NCI-H1092 treated with DMSO at 0.1 percent for 48 hours (cell line): ENCODE results near the gene JAKMIP1.
A peak's percentile ranks its signal among the peaks of the same experiment; 100 is the strongest.

Experiments
- DNase-seq: peaks from one replicate; lab custom pipeline; 2025; lab: John Stamatoyannopoulos, UW

Gene JAKMIP1

DNA sequence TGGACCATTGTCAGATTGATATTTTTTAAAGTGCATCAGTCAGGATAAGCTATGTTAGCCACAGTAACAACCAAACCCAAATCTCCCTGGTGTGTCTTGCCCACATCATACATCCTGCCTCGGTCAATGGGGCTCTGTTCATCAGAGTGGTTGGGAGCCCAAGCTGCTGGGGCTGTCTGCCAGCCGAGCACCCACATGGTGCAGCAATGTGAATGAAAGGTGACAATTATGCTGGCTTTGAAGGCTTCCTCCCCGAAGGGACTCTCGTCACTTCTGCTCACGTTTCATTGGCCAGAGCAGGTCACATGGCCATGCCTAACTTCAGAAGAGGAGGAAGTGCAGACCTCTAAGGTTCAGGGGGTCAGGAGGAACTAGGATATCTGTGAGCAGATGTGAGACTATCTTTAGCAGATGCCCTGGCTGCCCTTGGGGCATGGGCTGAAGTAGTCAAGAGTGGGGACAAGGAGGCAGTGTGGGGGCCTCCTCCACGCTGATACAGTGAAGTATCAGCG, 1.3 kb upstream of the JAKMIP1 start:
- no peak for DNase-seq

DNA sequence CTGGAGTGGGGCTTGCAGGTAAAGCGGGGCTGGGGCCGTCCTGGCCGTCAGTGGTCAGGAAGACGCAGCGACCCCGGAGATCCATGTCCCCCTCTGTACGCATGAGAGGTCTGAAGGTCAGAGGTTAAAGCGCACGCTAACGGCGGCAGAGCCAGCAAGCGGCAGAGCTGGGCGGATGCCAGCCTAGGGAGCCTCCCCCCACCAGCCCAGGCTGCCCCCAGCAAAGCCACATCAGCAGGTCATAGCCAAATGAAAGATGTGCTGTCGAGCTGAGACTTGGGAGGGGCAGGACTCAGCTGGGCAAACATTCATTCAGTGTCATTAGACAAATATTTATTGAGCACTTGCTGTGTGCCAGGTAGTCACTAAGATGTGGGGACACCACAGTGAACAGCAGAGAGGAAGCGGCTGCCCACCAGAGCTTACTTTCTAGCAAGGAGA, 593 bp upstream of the JAKMIP1 start:
- peak; percentile 54 for DNase-seq

DNA sequence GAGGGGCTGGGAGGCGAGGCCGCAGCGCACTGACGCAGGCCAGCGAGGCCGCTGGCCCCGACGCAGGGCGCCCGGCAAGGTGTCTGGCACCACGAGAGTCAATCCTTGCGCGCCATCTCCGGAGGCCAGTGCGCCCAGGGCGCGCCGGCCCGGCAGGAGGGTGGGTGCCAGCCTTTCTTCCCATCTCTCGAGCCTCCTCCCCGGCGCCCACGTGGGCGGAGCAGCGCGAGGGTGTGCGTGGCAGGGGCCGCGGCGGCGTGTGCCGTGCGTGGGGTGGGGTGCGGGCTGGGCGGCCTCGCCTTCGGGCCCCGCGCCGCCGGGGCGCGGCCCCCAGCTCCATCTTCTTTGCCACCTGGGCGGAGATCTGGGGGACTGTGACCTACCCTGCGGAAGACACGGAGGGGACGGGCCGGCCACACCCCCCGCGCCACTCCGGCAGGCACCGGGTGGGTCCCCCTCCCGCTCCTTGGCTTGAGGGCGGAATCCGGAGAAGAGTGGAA, 877 bp downstream of the JAKMIP1 start:
- no peak for DNase-seq

DNA sequence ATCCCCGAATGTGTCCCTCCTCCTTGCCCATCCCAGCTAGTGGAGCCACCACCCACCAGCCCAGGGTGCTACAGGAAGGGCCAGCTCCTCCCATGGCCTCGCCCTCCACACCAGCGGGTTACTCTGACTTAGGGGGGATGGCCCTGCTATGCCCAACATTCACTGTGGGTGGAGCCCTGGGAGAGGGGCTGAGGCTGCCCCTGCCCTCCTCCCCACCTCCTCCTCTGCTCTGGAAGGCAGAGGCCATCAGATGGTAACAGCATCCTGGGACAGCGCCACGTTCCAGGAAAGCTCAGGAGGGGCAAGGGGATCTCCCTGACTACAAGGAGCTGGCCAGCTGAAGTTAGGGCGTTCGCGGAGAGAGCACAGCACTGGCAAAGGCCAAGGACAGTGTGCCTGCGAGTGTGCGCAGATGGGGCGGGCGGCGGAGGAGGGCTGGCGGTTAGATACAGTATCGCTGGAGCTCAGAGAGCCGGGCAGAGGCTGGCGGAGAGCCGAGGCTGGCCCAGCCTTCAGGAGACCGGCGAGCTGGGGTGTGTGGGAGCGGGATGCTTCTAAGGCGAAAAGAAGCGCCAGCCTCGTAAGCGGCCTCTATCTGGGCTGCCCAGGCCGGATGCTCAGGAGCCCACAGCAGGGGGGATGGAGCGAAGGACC, 1.5 kb downstream of the JAKMIP1 start:
- peak; percentile 13 for DNase-seq

DNA sequence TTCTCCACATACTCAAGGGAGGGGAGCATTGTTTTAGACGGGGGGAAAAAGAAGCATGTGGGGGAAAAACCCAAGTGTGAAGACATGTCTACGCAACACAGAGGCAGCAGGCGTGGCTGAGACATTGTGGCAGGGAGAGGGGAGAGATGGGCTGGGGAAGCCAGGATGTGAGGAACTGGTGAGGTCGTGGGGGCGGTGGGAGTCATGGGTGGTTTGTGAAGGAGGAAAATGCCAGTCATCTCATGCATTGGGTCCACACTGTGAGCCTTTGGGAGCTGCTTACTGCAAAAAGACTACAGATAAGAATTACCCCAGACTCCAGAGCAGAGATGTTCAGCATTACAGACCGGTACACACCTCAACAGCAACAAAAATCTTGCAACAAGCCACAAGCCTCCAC, 2.1 kb downstream of the JAKMIP1 start:
- DNase-seq: no peak

DNA sequence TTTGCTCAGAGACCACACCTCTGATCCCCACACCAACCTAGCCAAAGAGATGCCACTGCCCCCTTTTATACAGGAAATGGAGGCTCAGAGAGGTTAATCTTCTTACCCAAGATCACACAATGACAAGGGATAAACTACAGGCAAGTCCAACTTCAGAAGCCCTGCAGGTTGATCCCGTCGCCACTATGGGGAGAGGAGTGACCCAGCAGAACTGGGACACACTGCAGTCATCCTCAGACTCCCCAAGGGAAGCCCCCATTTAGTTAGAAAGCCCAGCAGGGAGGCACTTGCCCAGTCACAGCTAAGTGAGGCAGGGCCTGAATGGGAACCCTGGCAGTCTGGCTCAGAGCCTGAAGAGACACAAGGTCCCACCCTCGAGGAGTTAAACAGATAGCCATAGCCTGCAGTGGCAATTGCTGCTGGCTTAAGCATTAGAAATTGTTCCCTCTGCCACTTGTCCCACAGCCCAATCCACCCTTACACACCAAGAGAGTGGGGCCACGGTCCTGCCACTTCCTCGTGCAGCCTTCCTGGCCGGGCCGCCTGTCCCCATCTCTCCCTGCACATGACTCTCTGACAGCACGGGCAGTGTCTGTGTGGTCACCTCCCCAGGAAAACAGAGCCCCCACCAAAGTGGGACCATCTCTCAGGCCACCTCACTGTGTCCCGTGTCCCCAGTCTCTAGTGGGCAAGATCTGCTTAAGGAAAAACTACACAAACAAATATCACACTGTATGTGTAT, 2.7 kb downstream of the JAKMIP1 start:
- DNase-seq: no peak

DNA sequence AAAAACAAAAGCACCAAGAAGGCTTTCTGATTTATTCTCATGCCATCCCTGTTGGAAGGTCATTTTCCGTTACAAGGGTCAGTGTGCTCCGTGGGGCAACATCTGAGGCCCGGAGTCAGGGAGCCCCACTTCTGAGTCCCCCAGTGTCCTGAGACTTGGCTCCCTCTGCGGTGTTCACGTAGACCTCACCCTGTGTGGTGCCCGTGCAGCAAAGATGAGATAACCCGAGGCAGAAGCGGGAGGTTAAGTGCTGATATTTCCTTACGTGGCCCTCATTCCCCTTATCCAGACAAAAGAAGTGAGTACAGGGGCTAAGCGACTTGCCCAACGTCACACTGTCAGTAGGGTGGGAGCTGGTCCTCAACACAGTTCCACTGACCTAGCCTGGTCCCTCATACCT, 3.5 kb downstream of the JAKMIP1 start:
- DNase-seq: no peak

DNA sequence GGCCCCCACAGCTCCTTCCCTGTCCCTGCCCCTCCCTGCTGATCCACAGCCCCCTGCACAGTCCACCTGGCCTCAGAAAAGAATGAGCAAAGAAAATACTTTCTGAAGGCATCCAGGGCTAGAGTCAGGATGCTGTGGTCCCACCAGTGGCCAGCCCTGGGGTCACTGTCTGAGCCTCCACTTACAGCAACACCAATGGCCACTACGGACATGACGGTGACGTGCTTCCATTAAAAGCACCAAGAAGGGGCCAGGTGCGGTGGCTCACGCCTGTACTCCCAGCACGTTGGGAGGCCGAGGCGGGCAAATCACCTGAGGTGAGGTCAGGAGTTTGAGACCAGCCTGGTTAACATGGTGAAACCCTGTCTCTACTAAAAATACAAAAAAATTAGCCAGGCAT, 4.0 kb downstream of the JAKMIP1 start:
- DNase-seq: no peak

DNA sequence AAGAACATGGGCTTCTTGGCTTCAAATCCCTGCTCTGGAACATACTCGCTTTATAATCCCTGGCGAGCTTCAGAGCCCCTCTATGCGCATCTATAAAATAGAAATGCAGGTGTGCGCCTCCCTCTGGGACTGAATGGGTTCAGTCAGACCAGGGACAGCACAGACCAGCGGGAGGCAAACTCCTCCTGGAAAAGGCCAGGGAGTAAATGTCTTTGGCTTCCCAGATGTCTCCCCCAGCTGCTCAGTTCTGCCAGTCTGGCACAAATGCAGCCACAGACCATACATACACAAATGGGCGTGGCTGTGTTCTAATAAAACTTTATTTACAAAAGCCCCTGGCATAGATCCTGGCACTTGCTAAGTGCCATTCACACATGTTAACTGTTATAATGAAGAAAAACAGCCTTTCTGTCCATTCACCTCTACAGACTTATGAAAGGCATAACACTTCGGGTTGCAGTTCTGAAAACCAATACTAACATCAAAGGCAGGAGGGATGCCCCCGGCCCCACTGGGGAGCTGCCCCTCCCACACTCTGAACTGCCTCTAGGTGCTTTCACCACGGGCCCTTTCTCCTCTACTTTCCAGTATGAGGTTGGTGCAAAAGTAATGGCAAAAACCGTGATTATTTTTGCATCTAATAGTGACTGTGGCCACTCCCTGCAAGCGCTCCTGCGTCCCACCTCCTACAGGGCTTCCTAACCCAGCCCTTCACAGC, 4.6 kb downstream of the JAKMIP1 start:
- peak; percentile 19 for DNase-seq

DNA sequence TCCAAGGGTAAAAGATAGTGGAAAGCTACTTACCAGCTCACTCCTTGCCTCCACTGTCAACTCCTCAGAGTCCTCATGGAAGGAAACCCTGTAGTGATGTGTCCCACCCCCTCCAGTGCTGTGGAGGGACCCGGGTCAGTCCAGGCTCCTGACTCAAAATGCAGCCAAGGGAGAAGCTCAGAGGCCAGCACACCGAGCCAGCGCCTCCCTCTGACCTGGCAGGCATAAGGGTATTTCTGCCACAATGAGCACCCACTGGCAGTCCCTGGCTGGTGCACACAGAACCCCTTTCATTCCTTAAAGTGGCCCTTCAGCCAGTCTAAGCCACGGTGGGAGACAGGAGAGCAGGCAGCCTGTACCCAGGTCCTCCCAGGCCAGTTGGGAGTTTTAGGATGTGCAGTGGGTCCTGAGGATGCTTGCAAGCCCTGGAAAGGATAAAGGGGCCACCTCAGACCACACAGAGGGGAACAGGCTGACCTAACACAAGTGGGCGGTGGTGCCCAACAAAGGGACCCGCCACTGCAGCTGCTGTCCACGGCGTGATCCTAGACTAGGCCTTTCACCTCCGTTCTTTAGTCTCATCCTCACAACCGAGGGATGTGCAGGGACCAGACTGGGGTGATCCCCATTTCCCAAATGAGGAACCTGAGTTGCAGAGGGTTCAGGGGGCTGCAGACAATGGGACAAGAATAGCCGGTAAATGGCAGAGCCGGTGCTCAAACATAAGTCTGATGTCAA, 5.7 kb downstream of the JAKMIP1 start:
- no peak for DNase-seq

DNA sequence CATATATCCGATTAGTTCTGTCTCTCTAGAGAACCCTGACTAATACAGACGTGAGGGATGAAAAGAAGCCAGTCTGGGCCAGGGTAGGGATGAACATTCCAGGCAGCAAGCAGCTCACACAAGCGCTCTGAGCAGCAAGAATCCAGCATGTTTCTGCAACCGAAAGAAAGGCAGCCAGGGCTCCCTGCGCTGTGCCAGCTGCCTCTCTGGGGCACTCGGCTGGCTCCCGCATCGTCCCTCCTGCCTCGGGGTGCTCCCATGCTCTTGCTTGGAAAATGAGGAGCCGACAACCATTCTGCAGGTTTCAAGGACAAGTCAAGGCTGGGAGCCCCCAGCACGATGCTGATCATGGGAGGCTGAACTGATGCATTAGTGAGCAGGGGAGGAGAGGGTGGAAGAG, 7.0 kb downstream of the JAKMIP1 start:
- no peak for DNase-seq

DNA sequence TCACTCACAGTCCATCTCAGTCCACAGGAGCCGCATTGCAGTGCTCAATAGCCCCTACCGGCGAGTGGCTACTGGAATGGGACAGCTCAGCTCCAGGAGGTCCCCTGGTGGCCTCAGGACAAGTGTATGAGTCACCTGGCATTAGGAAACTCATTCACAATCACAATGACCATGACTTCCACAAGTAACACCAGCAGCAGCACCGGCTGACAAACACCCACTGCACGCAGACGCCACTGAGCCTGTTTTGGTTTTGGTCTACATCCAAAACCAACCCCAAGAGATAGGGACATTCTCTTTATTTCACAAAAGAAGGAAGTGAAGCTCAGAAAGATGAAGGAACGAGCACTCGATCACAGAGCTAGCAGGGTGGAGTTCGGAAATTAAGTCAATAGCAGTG, 8.1 kb downstream of the JAKMIP1 start:
- no peak for DNase-seq

DNA sequence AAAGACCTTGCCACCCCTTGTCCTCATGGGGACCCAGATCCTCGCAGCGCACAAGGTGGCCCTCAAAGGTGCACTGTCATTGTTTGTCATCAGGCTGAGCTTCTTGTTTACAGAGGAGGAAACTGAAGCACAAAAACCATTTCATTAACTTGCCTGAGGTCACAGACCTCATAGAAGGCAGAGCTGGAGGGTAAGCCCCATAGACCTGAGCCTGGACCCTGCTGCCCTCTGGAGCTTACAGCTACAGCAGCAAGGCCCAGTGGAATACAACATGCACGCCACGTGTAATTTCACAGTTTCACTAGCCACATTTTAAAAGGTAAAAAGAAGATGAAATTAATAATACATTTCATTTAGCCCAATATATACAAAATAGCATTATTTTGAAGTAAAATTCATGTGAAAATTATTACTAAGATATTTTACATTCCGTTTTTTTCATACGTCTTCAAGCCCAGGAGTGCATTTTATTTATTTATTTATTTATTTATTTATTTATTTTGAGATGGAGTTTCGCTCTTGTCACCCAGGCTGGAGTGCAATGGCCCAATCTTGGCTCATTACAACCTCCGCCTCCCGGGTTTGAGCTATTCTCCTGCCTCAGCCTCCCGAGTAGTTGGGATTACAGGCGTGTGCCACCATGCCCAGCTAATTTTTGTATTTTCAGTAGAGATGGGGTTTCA, 8.8 kb downstream of the JAKMIP1 start:
- no peak for DNase-seq

DNA sequence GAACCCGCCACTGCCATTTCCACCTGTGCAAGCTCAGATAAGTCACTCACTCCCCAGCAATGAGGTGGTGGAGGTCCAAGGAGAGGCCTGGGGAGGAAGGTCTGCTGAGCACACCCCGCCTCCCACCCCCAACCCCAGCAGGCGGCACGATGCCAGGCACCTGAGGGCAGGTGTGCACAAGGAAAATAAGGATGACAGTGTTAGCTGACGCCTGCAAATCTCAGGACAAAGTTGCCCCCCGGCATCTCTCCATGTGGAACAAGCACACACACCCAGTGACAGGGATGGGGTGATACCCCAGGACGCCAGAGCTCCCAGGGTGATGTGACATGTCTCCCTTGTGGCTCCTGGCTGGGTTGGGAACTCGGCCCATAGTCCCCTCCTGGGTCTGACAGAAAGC, 9.9 kb downstream of the JAKMIP1 start:
- no peak for DNase-seq

DNA sequence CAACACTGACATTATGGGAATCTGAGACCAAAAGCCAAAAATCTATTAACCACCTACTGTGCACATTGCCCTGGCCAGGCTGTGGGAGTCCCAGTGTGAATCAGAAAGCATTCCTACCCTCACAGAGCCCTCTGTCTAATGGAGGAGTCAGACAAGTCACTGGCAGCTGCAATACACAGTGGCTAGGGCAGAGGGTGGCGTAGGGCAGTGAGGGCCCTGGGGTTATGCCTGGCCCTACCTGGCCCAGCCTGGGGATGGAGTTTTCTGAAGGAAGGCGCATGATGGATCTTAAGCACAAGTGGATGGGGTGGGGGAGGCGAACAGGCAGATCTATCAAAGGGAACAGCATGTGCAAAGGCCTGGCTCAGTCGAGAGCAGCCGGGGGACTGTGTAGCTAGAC, 10.8 kb downstream of the JAKMIP1 start:
- DNase-seq: no peak

DNA sequence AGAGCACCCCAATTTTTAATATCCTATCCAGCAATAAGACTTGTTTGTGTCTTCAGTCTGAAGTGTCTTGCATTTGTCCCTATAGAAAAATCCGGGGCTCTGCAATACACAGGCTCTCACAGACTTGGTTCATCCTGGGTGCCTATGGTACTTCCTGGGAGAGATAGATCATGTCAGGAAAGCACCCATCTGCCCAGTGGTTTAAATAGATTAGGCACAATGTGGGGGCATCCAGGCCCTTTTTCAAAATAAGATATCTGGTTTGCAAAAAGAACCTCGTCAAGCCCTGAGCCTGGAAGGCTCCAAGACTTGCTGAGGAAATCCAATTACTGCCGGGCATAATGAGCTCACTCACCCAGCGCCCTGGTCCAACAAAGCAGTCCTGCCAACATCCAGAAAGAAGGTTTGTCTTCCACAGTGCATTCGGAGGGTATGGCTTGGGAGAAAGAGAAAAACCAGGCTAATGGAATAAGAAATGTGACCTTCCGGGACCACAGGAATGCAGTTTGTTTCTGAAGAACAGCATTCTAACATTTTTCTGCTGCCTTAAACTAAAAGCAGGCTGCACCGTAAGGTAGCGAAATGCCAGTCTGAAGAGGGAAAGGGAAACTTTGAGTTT, 11.6 kb downstream of the JAKMIP1 start:
- no peak for DNase-seq

DNA sequence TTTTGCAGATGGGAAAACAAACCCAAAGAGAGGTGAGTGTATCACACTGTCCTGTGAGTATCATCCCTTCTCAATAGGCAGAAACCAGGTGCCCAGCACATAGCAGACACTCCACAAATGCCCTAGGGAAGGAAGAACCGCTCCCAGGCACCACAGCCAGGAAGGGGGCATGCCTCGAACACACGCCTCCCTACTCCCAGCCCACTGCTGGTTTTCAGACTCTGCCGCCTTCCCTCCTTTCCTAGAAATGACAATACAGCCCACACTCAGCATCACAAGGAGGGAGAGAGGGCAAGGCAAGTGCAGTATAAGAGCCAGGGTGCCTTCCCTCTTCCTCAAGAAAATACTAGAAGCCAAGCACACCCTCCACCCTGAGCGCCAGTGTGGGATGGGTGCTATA, 16.2 kb downstream of the JAKMIP1 start:
- no peak for DNase-seq

DNA sequence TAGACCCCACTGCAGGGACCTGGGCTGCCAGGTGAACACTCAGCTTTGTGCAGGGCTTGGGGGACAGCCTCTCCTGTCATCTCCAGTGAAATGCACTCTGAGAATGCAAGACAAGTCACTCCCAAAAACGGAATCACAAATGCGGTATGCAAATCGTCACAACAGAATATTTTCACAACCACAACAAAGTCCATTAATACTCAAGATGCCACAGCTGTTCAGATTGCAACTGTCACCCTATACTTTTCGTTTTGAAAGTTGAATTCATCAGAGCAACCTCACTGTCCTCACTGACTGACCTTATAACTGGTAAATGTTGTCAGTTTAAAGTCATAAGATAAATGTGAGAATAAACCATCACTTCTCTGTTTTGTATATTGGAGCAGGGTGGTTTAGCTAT, 16.6 kb downstream of the JAKMIP1 start:
- DNase-seq: no peak

DNA sequence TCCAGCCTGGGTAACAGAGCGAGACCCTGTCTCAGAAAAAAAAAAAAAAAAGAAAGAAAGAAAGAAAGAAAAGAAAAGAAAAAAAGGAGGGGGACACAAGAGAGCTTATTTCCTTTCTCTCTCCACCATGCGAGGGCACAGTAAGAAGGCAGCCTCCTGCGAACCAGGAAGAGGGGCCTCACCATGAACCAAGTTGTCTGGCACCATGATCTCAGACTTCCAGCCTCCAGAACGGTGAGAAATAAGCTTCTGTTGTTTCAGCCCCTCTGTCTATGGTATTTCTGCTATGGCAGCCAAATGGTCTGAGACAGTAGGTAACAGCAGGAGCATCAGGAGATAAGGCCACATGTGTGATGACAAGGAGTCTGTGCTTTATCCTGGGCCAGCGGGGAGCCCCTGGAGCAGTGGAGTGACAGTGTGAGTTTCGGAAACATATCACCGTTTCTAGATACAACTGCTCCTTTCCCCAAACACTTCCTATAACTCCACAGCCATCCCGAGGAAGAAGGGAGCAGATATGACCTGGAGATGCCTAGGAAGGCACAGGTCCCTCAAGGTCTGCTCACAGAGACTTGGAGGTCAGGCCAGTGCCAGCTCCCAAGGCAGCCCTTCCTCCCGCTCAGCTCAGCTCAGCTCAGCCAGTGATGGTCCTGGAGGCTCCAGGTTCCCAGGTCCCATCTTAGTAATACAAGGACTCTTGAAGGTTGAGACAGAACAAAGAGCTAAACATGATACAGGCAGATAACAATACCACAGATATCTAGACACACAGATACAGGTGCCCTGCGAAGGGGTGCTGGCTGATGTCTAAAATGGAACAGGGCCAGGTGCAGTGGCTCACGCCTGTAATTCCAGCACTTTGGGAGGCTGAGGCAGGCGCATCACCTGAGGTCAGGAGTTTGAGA, 17.7 kb downstream of the JAKMIP1 start:
- DNase-seq: no peak
